GM19043 (cell line): ENCODE measurements around the gene MRPS34.

Experiments used
- ATAC-seq: cut with Tn5 transposase; IDR thresholded peaks from one replicate; pipeline ENCODE4 v1.9.1; 2021; ENCODE audit warnings: low read depth; ENCODE audit not compliant: unreplicated experiment

The MRPS34 gene

GRCh38 chr16:1794908-1795666 lies 22.2 kb upstream of the MRPS34 start:
- no peak for ATAC-seq

GRCh38 chr16:1794221-1794871 lies 21.4 kb upstream of the MRPS34 start:
- ATAC-seq = no peak

- ATAC-seq = no peak
These were observed 20.8 kb upstream of the MRPS34 start, which contains the start of gene IGFALS for GRCh38 chr16:1793578-1794220. Gene IGFALS (minus strand): TSS chr16:1793705. CDS start chr16:1793652, 53 bp downstream.

GRCh38 chr16:1792836-1793577 lies 20.1 kb upstream of the MRPS34 start:
- no peak for ATAC-seq

GRCh38 chr16:1791943-1792812 lies 19.2 kb upstream of the MRPS34 start:
- ATAC-seq = no peak

GRCh38 chr16:1791256-1791942 lies 18.5 kb upstream of the MRPS34 start:
- ATAC-seq = no peak

- ATAC-seq = no peak
These were observed 17.8 kb upstream of the MRPS34 start for GRCh38 chr16:1790611-1791255.

- no peak for ATAC-seq
These were observed 17.3 kb upstream of the MRPS34 start for GRCh38 chr16:1790261-1790610.

- ATAC-seq = no peak
These were observed 16.7 kb upstream of the MRPS34 start for GRCh38 chr16:1789643-1790045.

GRCh38 chr16:1788708-1789100 lies 15.8 kb upstream of the MRPS34 start:
- no peak for ATAC-seq

GRCh38 chr16:1788095-1788707 lies 15.3 kb upstream of the MRPS34 start:
- no peak for ATAC-seq

GRCh38 chr16:1787322-1788094 lies 14.6 kb upstream of the MRPS34 start:
- ATAC-seq = no peak

- no peak for ATAC-seq
These were observed 14.1 kb upstream of the MRPS34 start for GRCh38 chr16:1787056-1787321.

GRCh38 chr16:1786242-1787055 lies 13.5 kb upstream of the MRPS34 start:
- no peak for ATAC-seq

- ATAC-seq = no peak
These were observed 12.9 kb upstream of the MRPS34 start for GRCh38 chr16:1785846-1786170.

- no peak for ATAC-seq
These were observed 12.3 kb upstream of the MRPS34 start for GRCh38 chr16:1784977-1785845.
